Stimulated activated CD4-positive, alpha-beta T cell treated with anti-CD3 and anti-CD28 coated beads, Interleukin-1b, Interleukin-23, amount 100 ng/mL, for 1 hour (primary cell): ENCODE data around the gene ANKRD27.
"Not testable (repeated sequence)": the region's sequence is repeated elsewhere in the genome, so short reads cannot be mapped to it uniquely, and the experiment has no call there.

Source experiments
- DNase-seq, 2 donors: peaks; one replicate each; pipeline ENCODE4 v3.0.0-alpha.2; 2020; ENCODE audit warnings: low read depth in 2 of 2

The ANKRD27 gene

DNA sequence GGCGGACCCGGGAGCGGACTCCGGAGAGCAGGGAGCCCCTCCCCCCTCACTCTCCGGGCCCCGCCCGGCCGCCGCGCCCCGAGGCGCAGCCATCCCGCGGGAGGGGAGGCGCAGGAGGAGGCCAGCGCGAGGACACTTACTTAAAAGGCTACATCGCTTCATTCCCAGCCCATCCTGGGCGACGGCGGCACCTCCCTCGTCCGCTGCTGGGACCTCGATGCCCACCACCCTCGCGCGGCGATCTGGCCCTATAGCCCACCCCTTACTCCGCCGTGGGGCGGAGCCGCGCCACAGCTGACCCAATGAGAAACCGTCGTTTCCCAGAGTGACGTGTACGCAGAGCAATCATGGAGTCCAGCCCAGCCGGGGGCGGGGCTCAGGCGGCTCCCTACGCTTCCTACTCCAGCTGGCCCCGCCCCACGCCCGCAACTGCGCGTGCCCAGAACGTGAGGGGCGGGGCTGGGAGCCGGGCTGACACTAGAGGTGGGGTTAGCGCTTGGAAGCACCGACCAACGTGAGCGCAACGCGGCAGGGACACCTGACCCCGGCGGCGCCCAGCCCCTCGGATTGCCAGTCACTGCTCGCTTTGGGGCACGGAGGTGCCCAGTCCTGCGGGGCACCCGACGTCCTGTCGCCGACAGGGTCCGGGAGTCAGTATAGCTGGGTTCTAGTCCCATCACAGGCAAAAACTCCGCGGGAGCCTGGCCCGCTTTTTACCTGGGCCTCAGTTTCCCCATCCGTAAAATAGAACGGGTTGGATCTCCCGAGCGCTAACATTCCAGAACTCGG, at the start of gene ANKRD27:
TSS of gene ANKRD27 (minus strand) at position 250 of the 789 bp plus-strand sequence. CDS start 16,165 bp downstream, outside the sequence.
- peak; percentile 95 to 97 for DNase-seq

DNA sequence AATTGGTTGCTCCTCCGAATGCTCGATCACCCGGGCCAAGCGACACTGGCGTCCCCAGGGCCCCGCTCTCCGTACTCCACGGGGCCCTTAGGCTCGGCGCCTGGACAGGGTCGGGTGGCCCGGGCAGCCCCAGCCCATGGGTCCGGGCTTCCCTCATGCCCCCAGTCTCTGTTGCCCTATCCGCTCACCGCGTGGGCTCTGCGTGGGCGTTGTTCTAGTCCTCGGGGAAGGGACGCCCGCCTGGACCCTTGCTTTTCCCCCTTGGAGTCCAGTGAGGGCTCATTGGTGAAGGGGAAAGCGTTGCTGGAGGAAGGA, 45.9 kb upstream of the ANKRD27 start:
- no peak for DNase-seq

DNA sequence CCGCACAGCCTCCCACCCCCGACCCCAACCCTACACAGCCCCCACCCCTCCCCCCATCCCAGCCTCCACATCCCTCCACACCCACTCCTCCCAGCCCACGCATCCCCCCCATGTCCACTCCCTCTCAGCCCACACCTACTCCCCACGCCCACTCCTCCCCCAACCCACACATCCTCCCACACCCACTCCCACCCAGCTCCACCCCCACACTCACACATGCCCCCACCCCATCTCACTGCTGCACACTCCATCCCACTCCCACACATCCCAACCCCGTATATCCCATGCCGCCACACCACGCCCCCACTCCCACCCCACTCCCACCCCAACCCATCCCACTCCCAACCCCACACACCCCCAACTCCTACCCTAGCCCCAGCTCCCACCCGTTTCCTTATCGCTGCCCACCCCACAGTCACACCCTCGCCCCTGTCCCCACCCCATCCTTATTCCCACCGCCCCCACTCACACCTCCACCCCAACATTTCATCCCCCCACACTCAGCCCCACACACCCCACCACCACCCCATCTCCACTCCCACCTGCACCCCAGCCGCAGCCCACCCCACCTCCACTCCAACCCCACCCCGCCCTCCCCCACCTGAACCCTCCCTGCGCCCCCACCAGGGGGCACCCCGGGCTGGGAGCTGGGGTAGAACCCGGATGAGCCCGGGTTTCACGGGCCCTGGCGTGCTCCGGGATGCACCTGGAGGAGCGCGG, 45.4 kb upstream of the ANKRD27 start:
- no peak for DNase-seq

DNA sequence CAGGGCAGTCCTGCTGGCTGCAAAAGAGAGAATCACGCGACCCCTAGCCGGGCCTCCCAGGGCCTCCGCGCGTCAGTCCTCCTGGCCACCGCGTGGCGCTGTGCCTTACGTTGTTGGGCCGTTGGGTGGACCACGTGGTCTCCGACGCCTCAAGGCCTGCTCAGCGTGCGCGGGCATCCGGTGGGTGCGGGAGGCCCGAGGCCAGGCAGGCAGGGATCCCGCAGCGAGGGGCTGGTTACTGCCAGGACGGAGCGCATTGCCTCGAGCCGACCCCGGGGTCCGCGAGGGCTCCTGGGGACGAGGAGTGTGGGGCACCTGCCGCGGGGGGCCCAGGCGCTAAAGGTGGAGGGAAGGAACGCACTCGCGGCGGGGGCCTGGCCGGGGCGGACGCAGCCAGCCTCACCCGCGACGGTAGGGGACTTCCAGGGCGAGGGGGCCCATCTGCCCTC, 44.7 kb upstream of the ANKRD27 start, which contains the start of gene TDRD12:
TSS of gene TDRD12 (plus strand) at position 157 of the 449 bp plus-strand sequence. CDS start 306 bp downstream, outside the sequence.
- no peak for DNase-seq

DNA sequence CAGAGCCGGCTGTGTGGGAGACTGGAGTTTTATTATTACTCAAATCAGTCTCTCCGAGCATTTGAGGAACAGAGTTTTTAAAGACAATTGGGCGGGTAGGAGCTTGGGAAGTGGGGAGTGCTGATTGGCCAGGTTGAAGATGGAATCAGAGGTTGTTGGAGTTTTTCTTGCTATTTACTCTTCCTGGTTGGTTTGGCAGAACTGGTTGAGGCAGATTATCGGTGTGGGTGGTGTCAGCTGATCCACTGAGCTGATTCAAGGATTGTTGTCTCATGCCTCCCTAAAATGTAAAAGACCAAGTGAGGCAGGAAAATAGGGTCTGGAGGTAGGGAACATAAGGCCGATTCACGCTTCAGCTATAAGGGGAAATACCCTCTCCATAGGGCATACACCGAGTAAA, 43.3 kb upstream of the ANKRD27 start:
- no peak for DNase-seq

DNA sequence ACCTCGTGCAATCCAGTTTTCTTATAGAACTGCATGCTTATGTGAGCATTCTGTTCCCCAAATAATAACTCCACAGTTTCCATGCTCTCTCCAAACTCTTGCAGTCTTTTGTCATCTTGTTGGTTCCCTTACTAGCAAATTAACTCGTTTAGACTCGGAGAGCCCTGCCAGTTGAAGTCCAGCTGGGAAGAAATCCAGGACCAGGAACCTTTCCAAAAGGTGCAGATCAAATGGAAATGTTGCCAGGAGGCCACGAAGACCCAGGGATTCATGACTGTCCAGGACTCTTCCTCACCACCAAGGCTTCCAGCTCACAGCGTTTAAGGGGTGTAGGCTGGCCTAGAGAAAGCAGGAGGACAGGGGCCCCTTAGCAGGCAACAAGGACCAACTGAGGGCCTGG, 42.5 kb upstream of the ANKRD27 start:
- DNase-seq, result no peak

DNA sequence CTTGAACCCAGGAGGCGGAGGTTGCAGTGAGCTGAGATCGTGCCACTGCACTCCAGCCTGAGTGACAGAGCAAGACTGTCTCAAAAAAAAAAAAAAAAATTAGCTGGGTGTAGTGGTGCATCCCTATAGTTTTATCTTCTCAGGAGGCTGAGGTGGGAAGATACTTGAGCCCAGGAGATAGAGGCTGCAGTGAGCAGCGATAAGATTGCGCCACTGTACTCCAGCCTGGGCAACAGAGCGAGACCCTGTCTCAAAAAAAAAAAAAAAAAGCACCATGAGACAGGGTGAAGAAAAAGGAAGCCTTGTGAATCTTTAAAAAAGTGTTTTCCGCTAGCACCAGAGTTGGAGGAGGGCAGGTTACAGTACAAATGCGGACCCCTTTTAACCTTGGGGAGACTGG, 41.2 kb upstream of the ANKRD27 start:
- not testable (repeated sequence) for DNase-seq

DNA sequence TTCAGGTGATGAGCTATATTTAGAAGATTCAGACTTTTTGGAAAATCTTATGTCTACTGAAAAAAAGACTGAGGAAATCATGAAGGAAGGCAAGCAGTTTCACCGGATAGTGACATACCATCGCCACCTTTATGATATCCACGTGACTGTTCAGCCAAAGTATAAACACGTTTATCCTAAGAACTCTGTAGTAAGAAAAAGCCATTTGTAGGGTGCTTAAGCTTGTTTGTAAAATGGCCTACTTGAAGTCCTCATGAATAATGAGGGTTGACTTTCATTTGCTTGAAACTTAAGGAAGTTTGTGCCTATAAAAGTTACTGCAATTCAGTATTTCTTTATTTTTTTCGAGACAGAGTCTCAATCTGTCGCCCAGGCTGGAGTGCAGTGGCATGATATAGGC, 36.8 kb upstream of the ANKRD27 start:
- DNase-seq, result no peak

DNA sequence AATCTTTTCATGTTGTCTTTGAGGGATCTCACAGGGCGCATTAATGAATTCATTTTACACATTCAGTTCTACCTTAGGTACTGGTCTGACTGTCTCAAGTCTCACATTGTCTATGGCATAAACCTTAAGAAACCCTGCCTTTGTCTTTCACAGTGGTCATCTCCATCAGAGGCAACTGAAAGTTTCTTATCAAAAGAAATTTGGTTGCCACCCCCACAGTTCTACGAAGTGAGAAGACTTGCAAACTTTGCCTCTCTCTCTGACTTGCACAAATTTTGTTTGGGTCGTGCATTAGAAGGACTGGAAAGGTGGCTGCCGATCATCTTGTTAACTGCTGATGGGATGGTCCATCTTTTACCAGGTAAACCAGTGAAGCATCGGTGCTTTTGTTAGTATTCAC, 34.1 kb upstream of the ANKRD27 start:
- DNase-seq, result no peak

DNA sequence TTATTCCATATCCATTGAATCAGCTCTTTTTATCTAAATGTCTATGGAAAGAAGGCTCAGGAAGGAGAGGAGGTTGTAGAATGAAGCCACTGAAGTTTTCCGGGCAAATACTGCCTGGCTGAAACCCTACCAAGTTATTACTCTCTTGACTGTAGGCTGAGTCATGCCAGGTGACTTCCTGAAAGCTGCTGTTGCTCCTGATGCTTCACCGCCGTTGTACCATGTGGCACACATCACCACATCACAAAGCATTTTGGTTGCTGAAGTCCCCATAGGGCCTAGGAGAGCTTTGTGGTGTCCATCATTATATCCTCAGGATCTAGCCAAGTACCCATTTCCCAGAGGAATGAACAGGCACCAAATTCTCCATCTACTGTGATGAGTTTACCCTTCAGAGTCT, 33.5 kb upstream of the ANKRD27 start:
- DNase-seq, result no peak

DNA sequence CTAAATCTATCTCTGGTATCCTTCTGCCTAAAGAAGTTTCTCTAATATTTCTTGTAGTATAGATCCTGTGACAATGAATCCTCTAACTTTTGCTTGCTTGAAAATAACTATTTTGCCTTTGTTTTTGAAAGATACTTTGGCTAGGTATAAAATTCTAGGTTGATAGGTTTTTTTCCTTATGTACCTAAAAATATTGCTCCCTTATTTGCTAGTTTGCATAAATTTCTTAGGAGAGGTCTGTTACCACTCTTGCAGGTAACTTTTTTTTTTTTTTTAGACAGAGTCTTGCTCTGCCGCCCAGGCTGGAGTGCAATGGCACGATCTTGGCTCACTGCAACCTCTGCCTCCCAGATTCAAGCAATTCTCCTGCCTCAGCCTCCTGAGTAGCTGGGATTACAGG, 29.0 kb upstream of the ANKRD27 start:
- not testable (repeated sequence) for DNase-seq

DNA sequence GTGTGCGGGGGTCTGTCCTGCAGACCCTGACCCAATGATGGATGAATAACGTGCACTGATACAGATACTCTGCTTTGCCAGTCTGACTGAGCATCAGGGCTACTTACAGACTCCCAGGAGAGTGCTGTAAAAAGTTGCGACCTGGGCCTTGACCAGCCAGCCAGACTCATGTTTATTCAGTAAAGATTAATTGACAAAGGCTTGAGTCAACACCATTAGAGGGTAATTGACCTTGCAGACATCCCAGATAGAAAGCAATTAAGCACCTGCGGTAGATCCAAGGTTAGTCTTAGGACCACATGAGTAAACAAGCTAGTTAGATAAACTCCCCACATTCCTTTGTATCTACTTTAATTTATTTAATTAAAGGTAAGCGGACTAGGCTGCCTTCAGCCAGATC, 27.0 kb upstream of the ANKRD27 start:
- no peak for DNase-seq

DNA sequence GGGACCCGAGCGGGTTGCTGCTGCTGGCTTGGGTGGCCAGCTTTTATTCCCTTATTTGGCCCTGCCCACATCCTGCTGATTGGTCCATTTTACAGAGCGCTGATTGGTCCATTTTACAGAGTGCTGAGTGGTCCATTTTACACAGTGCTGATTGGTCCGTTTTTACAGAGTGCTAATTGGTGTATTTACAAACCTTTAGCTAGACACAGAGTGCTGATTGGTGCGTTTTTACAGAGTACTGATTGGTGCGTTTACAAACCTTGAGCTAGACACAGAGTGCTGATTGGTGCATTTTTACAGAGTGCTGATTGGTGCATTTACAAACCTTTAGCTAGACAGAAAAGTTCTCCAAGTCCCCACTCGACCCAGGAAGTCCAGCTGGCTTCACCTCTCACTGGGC, 25.1 kb upstream of the ANKRD27 start:
- DNase-seq, result not testable (repeated sequence)

DNA sequence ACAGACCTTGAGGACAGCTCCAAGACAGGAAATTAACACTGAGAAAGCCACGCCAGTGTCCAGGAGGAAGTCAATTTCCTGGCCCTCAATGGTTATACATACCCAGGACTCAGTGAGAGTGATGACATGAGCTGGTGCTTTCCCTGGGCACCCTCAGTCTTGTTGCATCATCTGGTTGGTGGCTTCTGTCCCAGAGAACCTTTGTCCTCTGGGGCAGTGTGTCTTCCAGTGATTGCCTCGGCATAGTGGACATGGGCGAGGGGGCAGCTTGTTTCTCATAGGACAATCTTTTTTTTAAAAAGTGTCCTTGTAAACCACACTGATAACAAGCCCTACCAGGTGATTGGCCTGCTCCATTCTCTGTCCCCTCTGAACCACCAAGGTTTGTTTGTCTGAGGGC, 21.8 kb upstream of the ANKRD27 start:
- DNase-seq, result not testable (repeated sequence)

DNA sequence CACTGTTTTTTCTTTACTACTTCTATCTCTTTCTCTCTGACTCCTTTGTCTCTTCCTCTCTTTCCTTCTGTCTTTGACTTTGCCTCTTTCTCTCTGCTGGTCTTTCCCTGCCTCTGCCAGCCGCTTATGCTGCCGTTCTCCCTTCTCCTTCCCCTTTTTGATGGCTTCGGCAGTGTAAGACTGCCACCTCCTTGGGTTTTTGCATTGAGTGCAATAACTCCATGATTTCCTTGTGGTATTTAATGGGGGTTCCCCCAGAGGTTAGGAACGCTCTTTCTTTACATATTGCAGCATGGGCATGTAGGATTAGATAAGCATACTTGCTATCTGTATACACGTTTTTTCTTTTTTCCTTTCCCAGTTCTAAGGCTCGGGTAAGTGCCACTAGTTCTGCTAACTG, 20.5 kb upstream of the ANKRD27 start:
- DNase-seq, result not testable (repeated sequence)

DNA sequence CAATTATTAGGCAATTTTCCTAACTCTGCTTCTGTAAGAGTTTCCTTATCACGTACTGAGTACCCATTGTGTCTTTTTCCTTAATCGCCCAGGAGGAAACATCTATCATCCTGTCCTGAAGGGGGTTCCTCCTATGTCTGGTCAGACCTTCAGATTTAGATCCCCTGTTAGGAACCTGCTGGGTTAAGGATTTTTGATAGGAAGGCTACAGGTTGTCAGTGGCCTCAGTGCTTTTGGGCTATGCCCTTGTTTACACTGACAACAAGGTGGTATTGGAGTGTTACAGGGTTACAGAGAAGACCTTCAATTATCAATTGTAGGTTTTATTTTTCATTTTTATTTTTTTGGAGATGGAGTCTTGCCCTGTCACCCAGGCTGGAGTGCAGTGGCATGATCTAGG, 19.9 kb upstream of the ANKRD27 start:
- not testable (repeated sequence) for DNase-seq

DNA sequence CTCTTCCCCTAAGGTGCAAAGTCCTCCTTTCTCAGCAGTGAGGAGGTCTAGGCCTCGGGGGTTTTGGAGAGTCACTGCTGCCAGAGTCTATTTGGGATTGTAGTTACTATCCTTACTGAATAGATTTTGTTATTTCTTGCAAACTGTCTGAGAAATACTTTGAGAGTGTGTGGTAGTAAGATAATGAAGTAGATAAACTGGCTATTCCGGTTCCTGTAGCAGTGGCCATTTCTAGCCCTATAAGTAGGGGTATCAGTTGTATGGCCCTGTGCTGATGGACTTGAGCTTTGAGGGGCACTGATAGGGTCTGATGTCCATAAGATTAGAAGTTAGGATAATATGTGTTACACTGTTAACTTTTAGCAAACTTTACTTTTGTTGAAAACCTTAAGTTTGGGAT, 19.3 kb upstream of the ANKRD27 start:
- DNase-seq, result not testable (repeated sequence)

DNA sequence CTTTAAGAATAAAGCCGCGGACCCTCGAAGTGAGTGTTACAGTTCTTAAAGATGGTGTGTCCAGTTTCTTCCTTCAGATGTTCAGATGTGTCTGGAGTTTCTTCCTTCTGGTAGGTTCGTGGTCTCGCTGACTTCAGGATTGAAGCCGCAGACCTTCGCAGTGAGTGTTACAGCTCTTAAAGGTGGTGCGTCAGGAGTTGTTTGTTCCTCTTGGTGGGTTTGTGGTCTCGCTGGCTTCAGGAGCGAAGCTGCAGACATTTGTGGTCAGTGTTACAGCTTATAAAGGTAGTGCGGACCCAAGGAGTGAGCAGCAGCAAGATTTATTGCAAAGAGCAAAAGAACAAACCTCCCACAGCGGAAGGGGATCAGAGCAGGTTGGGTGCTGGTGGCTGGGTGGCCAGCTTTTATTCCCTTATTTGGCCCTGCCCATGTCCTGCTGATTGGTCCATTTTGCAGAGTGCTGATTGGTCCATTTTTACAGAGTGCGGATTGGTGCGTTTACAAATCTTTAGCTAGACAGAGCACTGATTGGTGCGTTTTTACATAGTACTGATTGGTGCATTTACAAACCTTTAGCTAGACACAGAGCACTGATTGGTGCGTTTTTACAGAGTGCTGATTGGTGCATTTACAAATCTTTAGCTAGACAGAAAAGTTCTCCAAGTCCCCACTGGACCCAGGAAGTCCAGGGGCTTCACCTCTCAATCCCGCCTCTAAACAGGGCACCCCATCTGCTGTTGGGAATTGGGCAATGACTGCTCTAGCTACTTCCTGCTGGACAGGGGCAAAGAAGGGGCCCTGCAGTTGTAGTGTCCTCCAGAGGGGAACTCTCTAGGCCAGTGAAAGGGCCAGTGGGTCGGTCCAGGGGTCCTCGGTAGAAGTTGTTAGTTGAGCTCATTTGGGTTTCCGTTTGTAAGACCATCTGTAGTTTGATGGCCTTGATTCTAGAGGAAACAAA, 18.4 kb upstream of the ANKRD27 start:
- not testable (repeated sequence) for DNase-seq

DNA sequence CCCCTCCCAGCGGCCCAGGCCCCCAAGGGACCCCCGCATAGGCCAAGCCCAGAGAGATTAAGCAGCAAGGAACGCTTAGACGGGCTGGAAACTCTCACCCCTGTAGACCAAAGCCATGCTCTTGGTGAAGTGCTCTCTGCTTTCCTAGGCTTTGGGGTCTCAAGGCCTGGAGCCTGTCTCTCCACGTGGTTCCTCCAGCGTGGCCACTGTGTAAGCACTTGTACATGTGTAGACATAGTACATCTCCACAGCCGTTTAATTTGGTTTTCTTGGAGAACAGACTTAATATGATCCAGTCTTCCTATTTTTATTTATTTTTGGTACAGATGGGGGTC, 17.7 kb upstream of the ANKRD27 start:
- DNase-seq, result no peak

DNA sequence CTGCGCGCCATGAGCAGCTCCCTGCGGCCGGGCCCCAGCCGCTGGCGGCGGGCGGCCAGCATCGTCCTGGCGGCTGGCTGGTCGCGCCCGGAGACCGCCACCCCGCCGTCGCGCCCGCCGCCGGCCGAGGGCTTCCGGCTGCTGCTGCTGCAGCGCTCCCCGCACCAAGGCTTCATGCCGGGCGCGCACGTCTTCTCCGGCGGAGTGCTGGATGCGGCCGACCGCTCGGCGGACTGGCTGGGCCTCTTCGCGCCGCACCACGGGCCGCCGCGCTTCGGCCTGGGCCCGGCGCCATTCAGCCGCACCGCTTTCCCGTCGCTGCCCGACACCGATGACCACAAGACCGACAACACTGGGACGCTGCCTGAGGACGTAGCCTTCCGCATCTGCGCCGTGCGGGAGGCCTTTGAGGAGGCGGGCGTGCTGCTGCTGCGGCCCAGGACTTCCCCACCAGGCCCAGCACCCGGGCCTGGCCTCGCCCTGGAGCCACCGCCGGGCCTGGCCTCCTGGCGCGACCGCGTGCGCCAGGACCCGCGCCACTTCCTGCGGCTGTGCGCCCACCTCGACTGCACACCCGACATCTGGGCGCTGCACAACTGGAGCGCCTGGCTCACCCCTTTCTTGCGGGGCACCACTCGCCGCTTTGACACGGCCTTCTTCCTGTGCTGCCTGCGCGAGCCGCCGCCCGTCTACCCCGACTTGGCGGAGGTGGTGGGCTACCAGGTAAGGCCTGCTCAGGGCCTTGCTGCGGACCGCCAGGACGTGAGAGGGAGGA, 17.2 kb upstream of the ANKRD27 start:
- no peak for DNase-seq

DNA sequence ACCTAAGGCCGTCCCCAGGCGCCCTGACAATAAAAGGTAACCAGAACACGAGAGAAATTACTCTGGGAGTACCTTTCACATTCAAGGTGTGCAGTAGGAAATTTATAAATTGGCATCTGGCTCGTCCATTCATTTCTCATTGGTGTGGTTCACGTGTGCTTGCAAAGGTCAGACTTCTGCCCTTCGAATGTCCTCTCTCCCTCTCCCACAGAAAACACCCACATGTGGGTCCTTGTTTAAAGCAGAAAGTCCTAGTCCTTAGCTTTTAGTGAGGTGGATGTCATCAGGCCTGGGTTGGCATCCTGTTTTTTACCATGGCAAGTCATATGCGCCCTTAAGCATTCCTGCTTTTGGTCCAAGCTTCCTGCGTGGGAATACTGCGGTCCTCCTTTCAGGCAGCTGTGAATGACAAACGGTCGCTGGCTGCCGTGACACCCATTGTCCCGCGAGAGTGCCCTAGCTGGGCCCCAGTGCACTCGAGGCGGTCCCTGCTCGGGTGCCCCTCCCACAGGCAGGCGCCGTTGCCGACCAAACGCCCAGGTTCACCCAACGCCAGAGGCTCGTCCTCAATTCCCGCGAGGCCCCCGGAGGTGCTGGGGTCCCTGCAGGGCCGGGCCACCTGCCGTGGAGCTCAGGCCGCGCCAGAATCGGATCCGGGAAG, 16.4 kb upstream of the ANKRD27 start, which contains the start of gene NUDT19:
TSS of gene NUDT19 (plus strand) at position 531 of the 661 bp plus-strand sequence. CDS start 140 bp downstream, outside the sequence.
- peak; percentile 43 to 50 for DNase-seq
